MM.1S (cell line): Measurements from ENCODE around the gene GALNT7.

Experiments
- CTCF ChIP-seq: fragments of 300-600 bp; sonication (generic); IDR thresholded peaks from 2 replicates; pipeline ENCODE4 v1.5.1; 2016; ENCODE audit warnings: antibody characterized with exemption, low read length, mixed read lengths
- EZH2phosphoT487 ChIP-seq: fragments of 300-600 bp; sonication (generic); IDR thresholded peaks from 2 replicates; pipeline ENCODE4 v1.6.1; 2018; ENCODE audit warnings: antibody characterized with exemption, low read length

- TF ChIP-seq CTCF (no peak), EZH2phosphoT487 (no peak)
These were observed 63.3 kb downstream of the GALNT7 start for GRCh38 chr4:173231916-173232315.
